Caco-2 (cell line): Measurements from ENCODE around the gene RERE. TPM values are rescaled to one million over a fixed set of nuclear protein-coding genes. Genes with fewer than 3 reads are reported as not detected.

Source experiments
- BruUV-seq: library from RNA; stranded (reverse); fragments of 400-500 nt; replicated peaks from 2 replicates; lab custom pipeline; 2021; lab: Mats Ljungman, UMichigan
- CTCF ChIA-PET: fragments of 300-600 bp; sonication (Branson Sonifier 250); formaldehyde crosslinking; loops from one replicate; lab custom pipeline; 2022; ENCODE audit warnings: antibody characterized with exemption; lab: Charles Lee
- POLR2A ChIA-PET: fragments of 300-600 bp; sonication (Branson Sonifier 250); formaldehyde crosslinking; loops from one replicate; lab custom pipeline; 2022; ENCODE audit warnings: antibody characterized with exemption; lab: Charles Lee
- DNase-seq, 2 experiments: peaks; one replicate each; pipeline versions ENCODE4 v3.0.0 to v3.0.0-alpha.2; 2020 to 2022
- H3K27me3 ChIP-seq: replicated peaks from 2 replicates; pipeline ENCODE4 v1.6.0; 2011; ENCODE audit warnings: low read length; ENCODE audit not compliant: control insufficient read depth, insufficient read depth
- H3K36me3 ChIP-seq: 2 replicates; pipeline ENCODE4 v1.5.1; 2011; ENCODE audit warnings: low read length; ENCODE audit not compliant: control insufficient read depth, insufficient read depth
- H3K4me1 ChIP-seq: fragments of 250-450 bp; sonication (Bioruptor Pico); 2 replicates; pipeline ENCODE4 v1.5.1; 2020; ENCODE audit warnings: mild to moderate bottlenecking
- H3K4me3 ChIP-seq: 2 replicates; pipeline ENCODE4 v1.5.1; 2011; ENCODE audit warnings: low read depth, mild to moderate bottlenecking, control low read depth, low read length
- H3K9me3 ChIP-seq: fragments of 250-450 bp; sonication (Bioruptor Pico); 2 replicates; pipeline ENCODE4 v1.5.1; 2020; ENCODE audit warnings: mild to moderate bottlenecking, moderate library complexity
- H3K27ac Mint-ChIP-seq: one replicate; pipeline ENCODE4 v1.8.0; 2022; ENCODE audit warnings: mixed read lengths; ENCODE audit not compliant: unreplicated experiment
- H3K27me3 Mint-ChIP-seq: one replicate; pipeline ENCODE4 v1.8.0; 2022; ENCODE audit warnings: mixed read lengths; ENCODE audit not compliant: insufficient read depth, unreplicated experiment
- H3K36me3 Mint-ChIP-seq: one replicate; pipeline ENCODE4 v1.8.0; 2022; ENCODE audit warnings: mild to moderate bottlenecking, mixed read lengths; ENCODE audit not compliant: insufficient read depth, unreplicated experiment
- H3K4me1 Mint-ChIP-seq: one replicate; pipeline ENCODE4 v1.8.0; 2022; ENCODE audit warnings: low read depth, mixed read lengths; ENCODE audit not compliant: unreplicated experiment
- H3K4me3 Mint-ChIP-seq: one replicate; pipeline ENCODE4 v1.8.0; 2022; ENCODE audit warnings: mild to moderate bottlenecking, moderate library complexity, mixed read lengths; ENCODE audit not compliant: unreplicated experiment
- H3K9me3 Mint-ChIP-seq: one replicate; pipeline ENCODE4 v1.8.0; 2022; ENCODE audit warnings: mixed read lengths; ENCODE audit not compliant: unreplicated experiment
- CTCF ChIP-seq, 2 experiments: fragments of 200-600 bp in 1 of 2; IDR thresholded peaks; 1 replicate in 1 of 2; 2 replicates in 1 of 2; pipeline versions ENCODE4 v1.5.1 to v1.8.0; 2011 to 2022; ENCODE audit warnings: antibody characterized with exemption in 1 of 2, control low read depth in 1 of 2, inconsistent platforms in 1 of 2, low read depth in 1 of 2, low read length in 1 of 2, mild to moderate bottlenecking in 1 of 2, moderate library complexity in 1 of 2; ENCODE audit not compliant: insufficient read depth in 1 of 2, severe bottlenecking in 1 of 2, unreplicated experiment in 1 of 2
- intact Hi-C: fragments of 100-400 bp; cut with micrococcal nuclease; formaldehyde crosslinking; loops from one replicate; pipeline ENCODE4 v1.10.0; 2022; ENCODE audit not compliant: unreplicated experiment
- total RNA-seq: library from RNA; stranded (reverse); gene quantifications from 2 replicates; pipeline ENCODE4 v1.2.3, GENCODE V29; 2022

The RERE gene
- total RNA-seq, 1 experiment from 2014 or later, result 85.2 TPM

GRCh38 chr1:8394456-8395321 is 422.8 kb downstream of the RERE start:
- TF ChIP-seq CTCF (IDR thresholded peaks at IDR 0.05; ENCODE audit: insufficient read depth in 1 of 2, low read depth in 1 of 2, low read length in 1 of 2, severe bottlenecking in 1 of 2, unreplicated experiment in 1 of 2), result no peak
- H3K27me3 ChIP-seq, result no peaks in the 10 kb centered on the region
- intact Hi-C loops, result no loop called here
- Mint-ChIP-seq H3K27me3 (no peaks in the 10 kb centered on the region), H3K4me1 (peaks cover 25% of the 10 kb centered on the region), H3K36me3 (peaks cover 29% of the 10 kb centered on the region), H3K27ac (no peak overlapping the region), H3K9me3 (no peaks in the 10 kb centered on the region), H3K4me3 (no peak overlapping the region)
- POLR2A ChIA-PET, result no interaction called here
- H3K4me3 ChIP-seq, result no peak overlapping the region
- BruUV-seq, result no TSS peak
- no peaks in the 10 kb centered on the region; the same call in 1 of the 2 replicates for H3K36me3 ChIP-seq
- H3K9me3 ChIP-seq, result no peaks in the 10 kb centered on the region
- H3K4me1 ChIP-seq, result peaks cover 15% of the 10 kb centered on the region
- CTCF ChIA-PET, result no interaction called here
- DNase-seq, result no peak

DNA sequence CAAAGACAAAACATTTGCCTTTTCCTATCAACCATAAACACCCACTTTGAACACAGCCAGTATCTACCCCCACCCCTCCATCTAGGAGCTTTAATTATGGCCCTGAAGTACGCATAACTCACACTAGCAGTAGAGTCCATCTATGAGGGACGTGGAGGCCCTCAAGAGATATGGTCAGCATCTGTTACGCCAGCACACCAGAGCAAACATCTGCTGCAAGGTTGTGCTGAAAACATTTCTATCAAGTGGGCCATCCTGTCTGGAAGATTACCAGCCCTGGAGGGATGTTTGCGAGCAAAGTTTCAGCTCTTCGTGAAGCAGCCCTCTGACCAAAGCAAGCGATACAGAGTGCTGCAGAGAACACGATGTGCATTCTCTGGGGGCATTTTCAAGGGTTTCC is 424.9 kb downstream of the RERE start:
- Mint-ChIP-seq H3K4me1 (peaks cover 12% of the 10 kb centered on the region), H3K4me3 (no peak overlapping the region), H3K27ac (no peak overlapping the region), H3K27me3 (no peaks in the 10 kb centered on the region), H3K36me3 (peaks cover 29% of the 10 kb centered on the region), H3K9me3 (no peaks in the 10 kb centered on the region)
- BruUV-seq, result no TSS peak
- ChIA-PET POLR2A (no interaction called here), CTCF (no interaction called here)
- H3K4me1 ChIP-seq, result peaks cover 10% of the 10 kb centered on the region
- DNase-seq, result no peak
- no peaks in the 10 kb centered on the region; the same call in 1 of the 2 replicates for H3K36me3 ChIP-seq
- intact Hi-C loops, result no loop called here
- H3K4me3 ChIP-seq, result no peak overlapping the region
- H3K9me3 ChIP-seq, result no peaks in the 10 kb centered on the region
- no peaks in the 10 kb centered on the region for H3K27me3 ChIP-seq
- no peak for TF ChIP-seq CTCF (IDR thresholded peaks at IDR 0.05; ENCODE audit: insufficient read depth in 1 of 2, low read depth in 1 of 2, low read length in 1 of 2, severe bottlenecking in 1 of 2, unreplicated experiment in 1 of 2)

- Histone ChIP-seq H3K36me3 (no peaks in the 10 kb centered on the region; the same call in 1 of the 2 replicates), H3K27me3 (no peaks in the 10 kb centered on the region), H3K4me3 (no peak overlapping the region), H3K9me3 (no peaks in the 10 kb centered on the region), H3K4me1 (no peaks in the 10 kb centered on the region)
- DNase-seq, result no peak
- TF ChIP-seq CTCF (IDR thresholded peaks at IDR 0.05; ENCODE audit: insufficient read depth in 1 of 2, low read depth in 1 of 2, low read length in 1 of 2, severe bottlenecking in 1 of 2, unreplicated experiment in 1 of 2), result no peak
- ChIA-PET CTCF (no interaction called here), POLR2A (no interaction called here)
- BruUV-seq, result no TSS peak
- Mint-ChIP-seq H3K4me3 (no peak overlapping the region), H3K27me3 (no peaks in the 10 kb centered on the region), H3K4me1 (peaks cover 4% of the 10 kb centered on the region), H3K27ac (no peak overlapping the region), H3K36me3 (peaks cover 33% of the 10 kb centered on the region), H3K9me3 (no peaks in the 10 kb centered on the region)
- intact Hi-C loops, result no loop called here
These were observed 426.7 kb downstream of the RERE start for GRCh38 chr1:8390707-8391106.
